Spleen (tissue), 11 donors: ENCODE results near the gene HAND1. TPM values are rescaled to one million over a fixed set of nuclear protein-coding genes. Genes with fewer than 3 reads are reported as not detected.
A peak's percentile ranks its signal among the peaks of the same experiment; 100 is the strongest.

Experiments used
- DNase-seq: peaks from one replicate; pipeline ENCODE4 v3.0.0-alpha.2; 2020
- H3K27ac ChIP-seq, 8 donors: fragments of 200-600 bp; sonication (generic) in 7 of 8; 1 replicate in 4 of 8; 2 replicates in 4 of 8; pipeline versions ENCODE4 v1.5.0 to v1.8.0; 2016 to 2021; ENCODE audit warnings: inconsistent platforms in 4 of 8, mild to moderate bottlenecking in 4 of 8, moderate library complexity in 1 of 8
- H3K27me3 ChIP-seq, 7 donors: fragments of 200-600 bp; sonication (generic) in 6 of 7; replicated peaks in 1 of 7; 1 replicate in 4 of 7; 2 replicates in 3 of 7; pipeline versions ENCODE4 v1.5.0 to v1.8.0; 2016 to 2021; ENCODE audit warnings: inconsistent platforms in 3 of 7, mild to moderate bottlenecking in 1 of 7
- H3K36me3 ChIP-seq, 6 donors: fragments of 200-600 bp; sonication (generic) in 5 of 6; 1 replicate in 4 of 6; 2 replicates in 2 of 6; pipeline versions ENCODE4 v1.5.0 to v1.8.0; 2016 to 2021; ENCODE audit warnings: inconsistent platforms in 2 of 6
- H3K4me1 ChIP-seq, 6 donors: fragments of 200-600 bp; sonication (generic) in 5 of 6; 1 replicate in 3 of 6; 2 replicates in 3 of 6; pipeline versions ENCODE4 v1.5.0 to v1.8.0; 2016 to 2021; ENCODE audit warnings: inconsistent platforms in 3 of 6
- H3K4me3 ChIP-seq, 8 donors: fragments of 200-600 bp; sonication (generic) in 7 of 8; 1 replicate in 4 of 8; 2 replicates in 4 of 8; pipeline versions ENCODE4 v1.5.0 to v1.8.0; 2016 to 2021; ENCODE audit warnings: inconsistent platforms in 4 of 8, mild to moderate bottlenecking in 4 of 8, moderate library complexity in 2 of 8
- H3K9me3 ChIP-seq, 8 donors: fragments of 200-600 bp; sonication (generic) in 7 of 8; 1 replicate in 4 of 8; 2 replicates in 4 of 8; pipeline versions ENCODE4 v1.5.0 to v1.8.0; 2016 to 2021; ENCODE audit warnings: inconsistent platforms in 4 of 8
- POLR2A ChIP-seq, 3 donors: fragments of 450-650 bp; IDR thresholded peaks; one replicate each; pipeline ENCODE4 v1.5.1; 2017; ENCODE audit warnings: antibody characterized with exemption in 3 of 3, mild to moderate bottlenecking in 1 of 3
- POLR2AphosphoS5 ChIP-seq, 3 donors: sonication (generic); formaldehyde crosslinking; IDR thresholded peaks; one replicate each; pipeline ENCODE4 v1.5.1; 2017; ENCODE audit warnings: antibody characterized with exemption in 3 of 3
- WGBS, 5 donors: extraction: QIAGEN DNeasy Blood & Tissue Kit in 3 of 5; methylation state at CpG; one replicate each; pipeline versions ENCODE4 v1.1.5 to v1.1.7; 2013 to 2018; 5-methylcytosine and 5-hydroxymethylcytosine counted together
- intact Hi-C: fragments of 100-400 bp; cut with DNase I; formaldehyde crosslinking; loops from one replicate; pipeline ENCODE4 v1.15.0; 2023; ENCODE audit warnings: low total_unique reads
- polyA plus RNA-seq, 3 donors: library from polyadenylated mRNA; stranded (reverse); fragments of 200-250 nt; gene quantifications; one replicate each; pipeline ENCODE4 v1.2.1, GENCODE V29; 2013
- total RNA-seq, 7 donors: library from RNA; depleted of rRNA in 3 of 7; stranded (reverse); fragments of >200 nt in 3 of 7; fragmentation: NEBNext Ultra II Directional in 4 of 7; extraction: Animal tissue kit (Norgen Biotek cat#: 25700) in 4 of 7; gene quantifications; one replicate each; pipeline versions ENCODE4 v1.1.0 to v1.2.1, GENCODE V29; 2016 to 2021
- TF ChIP-seq, protein P1 (sequence below), 11 experiments: fragments of 200-600 bp in 7 of 11; fragments of 450-650 bp in 4 of 11; sonication (generic) in 4 of 11; IDR thresholded peaks in 8 of 11; conservative IDR thresholded peaks in 3 of 11; 1 replicate in 7 of 11; 2 replicates in 4 of 11; pipeline versions ENCODE4 v1.4.0 to v1.8.0; 2016 to 2021; ENCODE audit warnings: antibody characterized with exemption in 11 of 11, inconsistent platforms in 4 of 11, mild to moderate bottlenecking in 1 of 11
- donor health status: healthy with polysubstance abuse.
- donor health status: DM: no; HTN: no; CAD: no; lungs with moderate emphysema.
- donor health status: DM: no; HTN: no; CAD: no.
- donor health status: Bipolar disorder and iron deficiency.
- donor health status: healthy.
- donor health status: DM: no; HTN: no; CAD: no.
- donor health status: DM: yes; HTN: yes; CAD: no.

Gene HAND1
- total and polyA plus RNA-seq, 10 donors, result not detected

DNA sequence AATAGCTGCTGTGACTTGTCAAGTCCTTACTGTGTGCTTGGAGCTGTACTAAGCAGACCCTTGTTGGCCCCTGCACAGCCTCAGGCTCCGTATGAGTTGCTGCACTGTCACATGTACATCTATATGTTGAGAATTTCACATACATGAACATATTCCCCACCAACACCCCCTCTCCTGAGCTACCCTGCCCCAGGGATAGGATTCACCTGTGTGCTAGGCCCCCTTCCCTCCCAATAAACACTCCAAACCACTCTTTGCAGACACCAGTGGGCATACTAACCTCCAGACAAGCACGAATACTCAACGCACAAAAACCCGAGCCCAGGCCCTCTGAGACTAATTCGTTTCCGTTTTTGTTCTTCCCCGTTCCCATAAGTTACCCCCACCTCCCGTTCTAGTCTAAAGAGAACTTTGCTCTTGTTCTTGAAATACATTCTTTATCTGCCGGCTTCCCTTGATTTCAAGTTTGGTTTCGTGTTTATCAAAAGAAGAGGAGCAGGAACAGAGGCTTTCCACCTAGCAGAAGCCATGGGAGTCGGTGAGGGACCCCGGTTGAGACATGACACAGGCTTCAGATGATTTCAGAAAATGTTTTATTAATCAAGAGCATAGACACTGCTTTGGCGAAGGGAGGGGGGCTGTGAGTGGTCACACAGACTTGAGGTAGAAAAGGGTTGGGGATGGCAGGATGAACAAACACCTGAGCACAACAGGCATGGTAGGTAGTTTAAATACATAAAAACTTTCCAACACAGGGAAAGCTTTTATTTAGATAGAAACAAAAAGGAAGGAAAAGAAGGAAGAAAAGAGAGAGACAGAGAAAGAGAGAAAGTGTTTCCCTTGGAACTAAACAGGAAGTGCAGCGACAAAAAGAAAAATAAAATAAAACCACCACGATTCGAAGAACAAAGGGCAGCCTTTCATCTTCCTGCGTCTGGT is 3.4 kb downstream of the HAND1 start:
- Histone ChIP-seq H3K36me3 (no peaks in the 10 kb centered on the region), H3K4me3 (peak overlapping the region in 1 of 8 donors; percentile 30), H3K9me3 (no peaks in the 10 kb centered on the region), H3K27me3 (peaks cover 28 to 100% (median 100%) of the 10 kb centered on the region in 7 donors), H3K4me1 (peaks cover 35 to 77% (median 70%) of the 10 kb centered on the region in 6 donors), H3K27ac (no peak overlapping the region)
- no peak for DNase-seq
- WGBS, 5 donors, result 6 to 12% (median 8%) methylated on average over 17 of the region's 17 CpGs
- TF ChIP-seq, protein P1, sequence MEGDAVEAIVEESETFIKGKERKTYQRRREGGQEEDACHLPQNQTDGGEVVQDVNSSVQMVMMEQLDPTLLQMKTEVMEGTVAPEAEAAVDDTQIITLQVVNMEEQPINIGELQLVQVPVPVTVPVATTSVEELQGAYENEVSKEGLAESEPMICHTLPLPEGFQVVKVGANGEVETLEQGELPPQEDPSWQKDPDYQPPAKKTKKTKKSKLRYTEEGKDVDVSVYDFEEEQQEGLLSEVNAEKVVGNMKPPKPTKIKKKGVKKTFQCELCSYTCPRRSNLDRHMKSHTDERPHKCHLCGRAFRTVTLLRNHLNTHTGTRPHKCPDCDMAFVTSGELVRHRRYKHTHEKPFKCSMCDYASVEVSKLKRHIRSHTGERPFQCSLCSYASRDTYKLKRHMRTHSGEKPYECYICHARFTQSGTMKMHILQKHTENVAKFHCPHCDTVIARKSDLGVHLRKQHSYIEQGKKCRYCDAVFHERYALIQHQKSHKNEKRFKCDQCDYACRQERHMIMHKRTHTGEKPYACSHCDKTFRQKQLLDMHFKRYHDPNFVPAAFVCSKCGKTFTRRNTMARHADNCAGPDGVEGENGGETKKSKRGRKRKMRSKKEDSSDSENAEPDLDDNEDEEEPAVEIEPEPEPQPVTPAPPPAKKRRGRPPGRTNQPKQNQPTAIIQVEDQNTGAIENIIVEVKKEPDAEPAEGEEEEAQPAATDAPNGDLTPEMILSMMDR (IDR thresholded peaks at IDR 0.05 in 8 of 11, conservative IDR thresholded peaks at IDR 0.05 in 3 of 11), result no peak
- TF ChIP-seq POLR2AphosphoS5 (IDR thresholded peaks at IDR 0.05), result no peak
- TF ChIP-seq POLR2A (IDR thresholded peaks at IDR 0.05), result no peak
- intact Hi-C loops, result no loop called here

DNA sequence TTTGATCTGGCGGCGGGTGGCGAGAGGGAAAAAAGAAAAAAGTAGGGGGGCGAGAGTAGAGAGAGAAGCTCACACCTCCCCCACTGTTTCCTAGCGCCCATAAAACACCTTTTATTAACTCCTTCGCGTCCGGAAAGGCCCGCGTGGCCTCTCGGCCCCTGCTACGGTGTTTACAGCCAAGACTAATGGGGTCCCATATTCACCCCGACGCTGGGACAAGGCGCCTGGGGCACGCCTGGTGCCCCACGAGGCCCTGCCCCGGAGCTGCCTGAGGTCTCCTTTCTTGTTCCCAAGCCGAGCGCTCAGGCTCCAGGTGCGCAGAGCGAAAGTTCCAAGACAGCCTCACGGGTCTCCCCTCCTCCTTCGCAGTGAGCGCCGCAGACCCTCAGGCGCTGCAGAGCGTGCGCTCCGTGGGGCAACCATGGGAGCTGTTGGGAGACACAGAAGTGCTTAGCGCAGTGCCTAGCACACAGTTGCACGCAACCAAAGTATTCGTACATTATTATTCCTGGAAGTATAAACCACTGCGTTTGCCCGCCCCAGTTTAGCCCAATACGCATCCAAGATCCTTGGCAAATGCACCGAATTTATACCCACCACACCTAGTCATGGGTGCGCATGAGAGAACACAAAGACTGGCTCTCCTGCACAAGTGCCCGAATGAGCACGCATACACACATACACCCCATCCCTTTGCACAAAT is 4.3 kb downstream of the HAND1 start:
- intact Hi-C loops, result no loop called here
- H3K36me3 ChIP-seq, result no peaks in the 10 kb centered on the region
- WGBS, 5 donors, result 8 to 15% (median 10%) methylated on average over 39 to 40 of the region's 40 CpGs
- H3K27me3 ChIP-seq, result peaks cover 28 to 100% (median 92%) of the 10 kb centered on the region in 7 donors
- no peak for DNase-seq
- peaks cover 29 to 68% (median 61%) of the 10 kb centered on the region in 6 donors for H3K4me1 ChIP-seq
- no peak overlapping the region for H3K27ac ChIP-seq
- H3K9me3 ChIP-seq, result no peaks in the 10 kb centered on the region
- H3K4me3 ChIP-seq, result peak overlapping the region in 1 of 8 donors; percentile 30
- TF ChIP-seq, protein P1 (IDR thresholded peaks at IDR 0.05 in 8 of 11, conservative IDR thresholded peaks at IDR 0.05 in 3 of 11), result no peak
- no peak for TF ChIP-seq POLR2A (IDR thresholded peaks at IDR 0.05)
- TF ChIP-seq POLR2AphosphoS5 (IDR thresholded peaks at IDR 0.05), result no peak

DNA sequence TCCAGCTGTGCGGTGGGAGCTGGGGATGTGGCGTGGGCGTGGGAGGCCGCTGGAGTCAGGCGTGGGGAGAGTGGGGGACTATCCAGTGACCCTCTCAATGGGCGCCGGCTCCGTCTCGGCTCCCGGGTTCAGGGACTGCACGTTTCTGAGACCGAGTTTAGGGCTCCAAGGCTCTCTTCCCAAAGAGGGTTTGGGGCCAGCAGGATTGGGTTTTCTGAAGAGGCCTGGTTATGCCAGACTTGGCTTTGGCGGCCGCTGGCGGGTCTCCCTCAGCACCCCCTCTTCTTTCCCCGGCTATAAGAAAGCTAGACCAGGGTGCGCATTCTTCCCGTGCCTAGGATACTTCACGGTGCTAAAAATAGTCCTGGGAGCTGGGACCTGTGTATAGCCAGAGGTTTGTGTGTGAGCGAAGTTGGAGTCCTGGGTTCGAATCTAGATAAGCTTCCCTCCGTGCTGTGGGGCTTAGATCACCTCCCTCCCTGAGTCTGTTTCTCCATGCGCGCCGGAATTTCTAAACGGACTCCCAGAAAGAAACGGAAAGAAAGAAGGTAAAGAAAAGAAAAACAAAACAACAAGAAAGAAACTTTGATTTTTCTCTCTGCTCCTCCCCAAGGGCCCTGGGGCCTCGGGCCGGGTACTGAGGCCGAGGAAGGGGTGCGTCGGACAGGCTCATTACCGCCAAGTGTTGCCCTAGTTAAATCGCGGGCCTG is 5.0 kb downstream of the HAND1 start:
- peaks cover 26 to 61% (median 55%) of the 10 kb centered on the region in 6 donors for H3K4me1 ChIP-seq
- intact Hi-C loops, result no loop called here
- H3K9me3 ChIP-seq, result no peaks in the 10 kb centered on the region
- no peaks in the 10 kb centered on the region for H3K36me3 ChIP-seq
- TF ChIP-seq, protein P1 (IDR thresholded peaks at IDR 0.05 in 8 of 11, conservative IDR thresholded peaks at IDR 0.05 in 3 of 11), result no peak
- TF ChIP-seq POLR2A (IDR thresholded peaks at IDR 0.05), result no peak
- no peak for TF ChIP-seq POLR2AphosphoS5 (IDR thresholded peaks at IDR 0.05)
- WGBS, 5 donors, result 8 to 13% (median 10%) methylated on average over 29 to 35 of the region's 35 CpGs
- DNase-seq, result no peak
- H3K27me3 ChIP-seq, result peaks cover 24 to 100% (median 85%) of the 10 kb centered on the region in 7 donors
- peak overlapping the region in 1 of 8 donors; percentile 30 for H3K4me3 ChIP-seq
- no peak overlapping the region for H3K27ac ChIP-seq
